Neural cell (in vitro differentiated cells): Measurements from ENCODE around the gene OR7G2. TPM values are rescaled to one million over a fixed set of nuclear protein-coding genes. Genes with fewer than 3 reads are reported as not detected.
"Not testable (repeated sequence)": the region's sequence is repeated elsewhere in the genome, so short reads cannot be mapped to it uniquely, and the experiment has no call there.

Source experiments
- H2AFZ ChIP-seq: fragments of 200-600, 300-800 bp; sonication (generic), shearing (Covaris generic); 2 replicates; pipeline ENCODE4 v1.6.0; 2014; ENCODE audit warnings: low read depth, mild to moderate bottlenecking, antibody characterized with exemption, low read length, moderate library complexity
- H3F3A ChIP-seq: fragments of 200-600 bp; shearing (Covaris generic); 2 replicates; pipeline ENCODE4 v1.6.1; 2016; ENCODE audit warnings: mild to moderate bottlenecking, moderate library complexity, mixed read lengths, antibody characterized with exemption, low read length; ENCODE audit not compliant: insufficient read depth, poor library complexity, severe bottlenecking
- H3K27ac ChIP-seq: fragments of 200-600, 300-800 bp; sonication (generic), shearing (Covaris generic); 2 replicates; pipeline ENCODE4 v1.5.1; 2014; ENCODE audit warnings: mild to moderate bottlenecking, low read length, moderate library complexity
- H3K27me3 ChIP-seq: fragments of 300-800, 200-600 bp; sonication (generic), shearing (Covaris generic); 2 replicates; pipeline ENCODE4 v1.6.0; 2014; ENCODE audit warnings: mild to moderate bottlenecking, low read depth, low read length, moderate library complexity; ENCODE audit not compliant: insufficient read depth
- H3K36me3 ChIP-seq: fragments of 300-800, 200-600 bp; sonication (generic), shearing (Covaris generic); 2 replicates; pipeline ENCODE4 v1.5.1; 2014; ENCODE audit warnings: mild to moderate bottlenecking, antibody characterized with exemption, low read length, moderate library complexity; ENCODE audit not compliant: insufficient read depth
- H3K4me2 ChIP-seq: fragments of 300-800, 200-600 bp; sonication (generic), shearing (Covaris generic); 2 replicates; pipeline ENCODE4 v1.6.0; 2014; ENCODE audit warnings: mild to moderate bottlenecking, low read length
- H3K4me3 ChIP-seq: fragments of 300-800, 200-600 bp; sonication (generic), shearing (Covaris generic); 2 replicates; pipeline ENCODE4 v1.5.1; 2014; ENCODE audit warnings: mild to moderate bottlenecking, low read length, moderate library complexity
- H3K79me2 ChIP-seq: fragments of 200-600 bp; shearing (Covaris generic); replicated peaks from 2 replicates; pipeline ENCODE4 v1.6.0; 2014; ENCODE audit warnings: mild to moderate bottlenecking, low read length, moderate library complexity; ENCODE audit not compliant: insufficient read depth
- H3K9ac ChIP-seq: fragments of 300-800, 200-600 bp; sonication (generic), shearing (Covaris generic); 2 replicates; pipeline ENCODE4 v1.6.1; 2016; ENCODE audit warnings: mild to moderate bottlenecking, low read length, mixed read lengths
- H3K9me2 ChIP-seq: fragments of 200-600 bp; shearing (Covaris generic); 2 replicates; pipeline ENCODE4 v1.6.1; 2016; ENCODE audit warnings: mild to moderate bottlenecking, low read length, mixed read lengths; ENCODE audit not compliant: insufficient read depth
- H3K9me3 ChIP-seq: fragments of 200-600, 300-800 bp; sonication (generic), shearing (Covaris generic); 2 replicates; pipeline ENCODE4 v1.6.1; 2016; ENCODE audit warnings: mild to moderate bottlenecking, mixed run types, low read length, moderate library complexity, mixed read lengths
- H4K20me1 ChIP-seq: fragments of 200-600 bp; shearing (Covaris generic); 2 replicates; pipeline ENCODE4 v1.6.1; 2016; ENCODE audit warnings: mild to moderate bottlenecking, mixed run types; ENCODE audit not compliant: insufficient read depth
- CTCF ChIP-seq: fragments of 450-650 bp; IDR thresholded peaks from 2 replicates; pipeline ENCODE4 v1.5.1; 2014; ENCODE audit warnings: antibody characterized with exemption, mild to moderate bottlenecking, moderate library complexity; ENCODE audit not compliant: poor library complexity, severe bottlenecking
- EP300 ChIP-seq: fragments of 450-650 bp; conservative IDR thresholded peaks from 2 replicates; pipeline ENCODE4 v1.6.1; 2014; ENCODE audit warnings: antibody characterized with exemption, mild to moderate bottlenecking, moderate library complexity; ENCODE audit not compliant: poor library complexity, severe bottlenecking
- EZH2 ChIP-seq: fragments of 200-600, 300-800 bp; shearing (Covaris generic), sonication (generic); IDR thresholded peaks from 2 replicates; pipeline ENCODE4 v1.6.1; 2014; ENCODE audit warnings: antibody characterized with exemption, low read length, borderline replicate concordance, mild to moderate bottlenecking; ENCODE audit not compliant: insufficient read depth, poor library complexity, severe bottlenecking
- MXI1 ChIP-seq: fragments of 450-650 bp; conservative IDR thresholded peaks from 2 replicates; pipeline ENCODE4 v1.6.1; 2014; ENCODE audit warnings: antibody characterized with exemption, mild to moderate bottlenecking; ENCODE audit not compliant: poor library complexity, severe bottlenecking
- POLR2AphosphoS5 ChIP-seq: IDR thresholded peaks from 2 replicates; pipeline ENCODE4 v1.6.1; 2012
- RAD21 ChIP-seq: fragments of 450-650 bp; conservative IDR thresholded peaks from 2 replicates; pipeline ENCODE4 v1.6.1; 2014; ENCODE audit warnings: antibody characterized with exemption, mild to moderate bottlenecking, moderate library complexity
- REST ChIP-seq: IDR thresholded peaks from 2 replicates; pipeline ENCODE4 v1.6.1; 2012; ENCODE audit warnings: borderline replicate concordance
- SMC3 ChIP-seq: fragments of 450-650 bp; conservative IDR thresholded peaks from 2 replicates; pipeline ENCODE4 v1.6.1; 2014; ENCODE audit warnings: antibody characterized with exemption, mild to moderate bottlenecking, moderate library complexity; ENCODE audit not compliant: poor library complexity
- TAF1 ChIP-seq: IDR thresholded peaks from 2 replicates; pipeline ENCODE4 v1.6.1; 2012; ENCODE audit warnings: low read depth
- polyA plus RNA-seq: library from polyadenylated mRNA; depleted of rRNA; stranded (reverse); fragments of >200 nt; gene quantifications from 2 replicates; pipeline ENCODE4 v1.2.3, GENCODE V29; 2014

OR7G2 gene
- polyA plus RNA-seq, 1 donor from 2014 or later, result not detected

DNA sequence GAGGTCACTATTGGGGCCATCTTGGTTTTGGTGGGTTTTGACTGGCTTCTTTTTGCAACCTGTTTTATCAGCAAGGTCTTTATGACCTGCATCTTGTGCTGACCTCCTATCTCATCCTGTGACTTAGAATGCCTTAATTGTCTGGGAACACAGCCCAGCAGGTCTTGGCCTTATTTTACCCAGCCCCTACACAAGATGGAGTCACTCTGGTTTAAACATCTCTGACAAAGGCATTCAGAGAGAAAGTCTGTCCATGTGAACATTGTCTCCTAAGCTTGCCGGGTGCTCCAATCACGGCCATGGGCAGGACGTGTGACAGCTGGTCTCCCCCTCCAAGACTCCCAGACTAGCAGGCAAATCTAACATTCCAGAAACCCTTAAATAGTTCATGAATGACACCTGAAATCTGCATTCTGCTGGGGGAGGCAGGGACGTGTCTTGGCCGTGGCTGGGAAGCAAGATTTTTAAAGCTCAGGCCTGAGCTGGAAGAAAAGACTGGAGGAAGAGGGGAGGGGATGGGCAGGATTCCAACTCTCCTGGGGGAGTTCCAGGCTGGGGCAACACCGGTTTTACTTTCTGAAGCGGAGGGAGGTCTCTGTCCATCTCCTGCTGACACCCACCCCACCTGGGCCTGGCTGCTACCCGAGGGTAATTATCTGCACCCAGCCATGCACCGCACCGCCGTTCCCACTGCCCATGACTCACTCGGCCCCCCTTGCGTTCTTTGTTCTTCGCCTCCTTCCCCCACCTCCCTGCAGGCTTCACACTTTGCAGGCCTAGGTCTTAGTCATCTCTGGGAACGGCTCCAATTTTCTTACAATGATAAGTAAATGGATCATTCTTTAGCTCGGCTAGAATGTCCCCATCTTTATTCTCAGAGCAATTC lies 32.0 kb downstream of the OR7G2 start:
- Histone ChIP-seq H3K27ac (no peak overlapping the region), H2AFZ (no peak overlapping the region), H3K9ac (no peak overlapping the region), H3K4me3 (no peak overlapping the region), H4K20me1 (no peaks in the 10 kb centered on the region), H3K79me2 (no peaks in the 10 kb centered on the region), H3K36me3 (no peaks in the 10 kb centered on the region), H3K27me3 (no peaks in the 10 kb centered on the region), H3F3A (no peaks in the 10 kb centered on the region), H3K9me3 (no peaks in the 10 kb centered on the region), H3K4me2 (no peak overlapping the region), H3K9me2 (no peaks in the 10 kb centered on the region)
- TF ChIP-seq EZH2, result no peak
- no peak for TF ChIP-seq REST
- no peak for TF ChIP-seq POLR2AphosphoS5
- no peak for TF ChIP-seq MXI1
- no peak for TF ChIP-seq RAD21
- no peak for TF ChIP-seq TAF1
- no peak for TF ChIP-seq SMC3
- no peak for TF ChIP-seq CTCF
- no peak for TF ChIP-seq EP300

- H3K9me3 ChIP-seq, result no peaks in the 10 kb centered on the region
- no peaks in the 10 kb centered on the region for H3K27me3 ChIP-seq
- H4K20me1 ChIP-seq, result no peaks in the 10 kb centered on the region
- no peaks in the 10 kb centered on the region for H3K36me3 ChIP-seq
- H3K27ac ChIP-seq, result no peak overlapping the region
- H3K79me2 ChIP-seq, result no peaks in the 10 kb centered on the region
- H3K9me2 ChIP-seq, result no peaks in the 10 kb centered on the region
- no peak overlapping the region for H2AFZ ChIP-seq
- no peak overlapping the region for H3K4me3 ChIP-seq
- TF ChIP-seq TAF1 (no peak), SMC3 (no peak), RAD21 (no peak), POLR2AphosphoS5 (no peak), REST (no peak), CTCF (no peak), MXI1 (no peak), EP300 (no peak), EZH2 (no peak)
- H3K4me2 ChIP-seq, result no peak overlapping the region
- no peaks in the 10 kb centered on the region for H3F3A ChIP-seq
- H3K9ac ChIP-seq, result no peak overlapping the region
Observed at GRCh38 chr19:9073806-9074205, 33.5 kb downstream of the OR7G2 start.

- not testable (repeated sequence) for H3K36me3 ChIP-seq, H3K9me3 ChIP-seq, H3K4me3 ChIP-seq, H3K9ac ChIP-seq, H4K20me1 ChIP-seq, H3K27ac ChIP-seq, H3F3A ChIP-seq, H3K4me2 ChIP-seq, H3K79me2 ChIP-seq, H3K9me2 ChIP-seq, H3K27me3 ChIP-seq, H2AFZ ChIP-seq
Observed at GRCh38 chr19:9071720-9072119, 35.6 kb downstream of the OR7G2 start.
